Fibroblast of the aortic adventitia (primary cell): ENCODE measurements around the gene CYP20A1. TPM values are rescaled to one million over a fixed set of nuclear protein-coding genes. Genes with fewer than 3 reads are reported as not detected.
"Not testable (repeated sequence)": the region's sequence is repeated elsewhere in the genome, so short reads cannot be mapped to it uniquely, and the experiment has no call there.

ENCODE experiments used
- DNase-seq: peaks from one replicate; pipeline ENCODE4 v3.0.0-alpha.2; 2010; ENCODE audit warnings: low read depth
- H3K4me3 ChIP-seq: 2 replicates; pipeline ENCODE4 v1.5.1; 2011; ENCODE audit warnings: low read depth, mild to moderate bottlenecking, control low read depth, low read length, moderate library complexity
- CTCF ChIP-seq: IDR thresholded peaks from 2 replicates; pipeline ENCODE4 v1.5.1; 2011; ENCODE audit warnings: mild to moderate bottlenecking, low read length, control low read depth, inconsistent platforms; ENCODE audit not compliant: insufficient read depth
- total RNA-seq: library from RNA; depleted of rRNA; stranded (reverse); fragments of >200 nt; gene quantifications from 2 replicates; pipeline ENCODE4 v1.2.3, GENCODE V29; 2012; ENCODE audit warnings: low replicate concordance

The CYP20A1 gene
- total RNA-seq, 1 donor: 51.7 TPM

- no peak for TF ChIP-seq CTCF
- no peak overlapping the region for H3K4me3 ChIP-seq
- no peak for DNase-seq
Measured at GRCh38 chr2:203246646-203247045, 7.8 kb downstream of the CYP20A1 start.

- H3K4me3 ChIP-seq: no peak overlapping the region
- no peak for TF ChIP-seq CTCF
- DNase-seq: no peak
Measured at GRCh38 chr2:203252818-203253217, 14.0 kb downstream of the CYP20A1 start.

- DNase-seq, H3K4me3 ChIP-seq: not testable (repeated sequence)
Measured at GRCh38 chr2:203253422-203254095, 14.7 kb downstream of the CYP20A1 start.

GRCh38 chr2:203261326-203262159 lies 22.7 kb downstream of the CYP20A1 start:
- no peak for TF ChIP-seq CTCF
- no peak for DNase-seq
- H3K4me3 ChIP-seq: no peak overlapping the region

- no peak for TF ChIP-seq CTCF
- H3K4me3 ChIP-seq: no peak overlapping the region
- no peak for DNase-seq
Measured at GRCh38 chr2:203279288-203279687, 40.5 kb downstream of the CYP20A1 start.

- no peak for TF ChIP-seq CTCF
- DNase-seq: peak; percentile 64
- no peak overlapping the region for H3K4me3 ChIP-seq
Measured at GRCh38 chr2:203280428-203281064, 41.7 kb downstream of the CYP20A1 start.

GRCh38 chr2:203282101-203282500 lies 43.3 kb downstream of the CYP20A1 start:
- no peak for TF ChIP-seq CTCF
- H3K4me3 ChIP-seq: no peak overlapping the region
- no peak for DNase-seq
